Gastrocnemius medialis (tissue), 4 donors: Measurements from ENCODE around the gene PRKD1.

Experiments used
- CTCF ChIP-seq, 5 experiments: fragments of 450-650 bp in 3 of 5; fragments of 200-600 bp in 2 of 5; sonication (generic) in 2 of 5; IDR thresholded peaks in 4 of 5; conservative IDR thresholded peaks in 1 of 5; 1 replicate in 4 of 5; 2 replicates in 1 of 5; pipeline ENCODE4 v1.5.1; 2016 to 2019; ENCODE audit warnings: antibody characterized with exemption in 5 of 5, mild to moderate bottlenecking in 3 of 5, moderate library complexity in 3 of 5
- POLR2A ChIP-seq, 2 donors: fragments of 450-650 bp; IDR thresholded peaks; one replicate each; pipeline ENCODE4 v1.6.1; 2017; ENCODE audit warnings: antibody characterized with exemption in 2 of 2, mild to moderate bottlenecking in 2 of 2, moderate library complexity in 2 of 2

GRCh38 chr14:29941401-29941800, 13.8 kb upstream of the PRKD1 start:
- no peak for TF ChIP-seq POLR2A (IDR thresholded peaks at IDR 0.05)
- no peak for TF ChIP-seq CTCF (IDR thresholded peaks at IDR 0.05 in 4 of 5, conservative IDR thresholded peaks at IDR 0.05 in 1 of 5)
